ENCODE measurements around the gene SORCS2.
A peak's percentile ranks its signal among the peaks of the same experiment; 100 is the strongest.

The SORCS2 gene

DNA sequence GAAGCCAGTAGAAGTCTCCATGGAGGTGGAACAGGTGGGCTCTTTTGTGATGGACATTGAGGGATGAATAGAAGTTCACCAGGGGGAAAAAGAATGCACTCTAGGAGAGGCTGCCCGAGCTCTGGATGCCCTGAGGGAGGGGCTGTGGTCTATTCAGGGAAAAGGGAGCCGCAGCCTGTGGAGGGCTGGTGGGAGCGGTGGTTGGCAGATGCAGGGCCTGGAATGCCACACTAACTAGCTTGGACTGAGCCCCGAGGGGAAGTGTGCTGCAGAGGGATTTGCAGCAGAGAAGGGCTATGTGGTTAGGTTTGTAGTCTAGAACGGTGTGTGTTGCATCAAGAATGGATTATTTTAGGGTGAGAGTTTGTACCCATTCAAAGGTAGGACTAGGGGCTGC is 271.9 kb downstream of the SORCS2 start:
- DNase-seq = no peak

- no peak for DNase-seq
These were observed 272.7 kb downstream of the SORCS2 start for GRCh38 chr4:7465017-7465416.

DNA sequence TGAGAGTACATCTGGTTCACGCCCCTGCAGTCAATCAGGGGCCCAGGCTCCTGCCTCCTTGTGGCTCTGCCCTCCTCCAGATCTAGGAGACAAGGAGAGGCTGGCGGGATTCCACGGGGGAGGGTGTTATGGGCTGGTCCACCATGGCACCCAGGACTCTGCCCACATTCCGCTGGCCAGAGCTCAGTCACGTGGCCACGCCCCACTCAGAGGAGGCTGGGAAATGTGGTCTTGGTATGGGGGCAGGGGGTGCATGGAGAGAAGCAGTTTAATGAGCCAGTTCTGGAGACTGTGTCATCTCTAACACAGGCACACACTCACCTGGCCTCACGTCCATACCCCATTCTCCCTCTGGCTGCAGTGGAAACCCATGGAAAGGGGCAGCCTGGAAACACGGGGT is 273.9 kb downstream of the SORCS2 start:
- DNase-seq = no peak

DNA sequence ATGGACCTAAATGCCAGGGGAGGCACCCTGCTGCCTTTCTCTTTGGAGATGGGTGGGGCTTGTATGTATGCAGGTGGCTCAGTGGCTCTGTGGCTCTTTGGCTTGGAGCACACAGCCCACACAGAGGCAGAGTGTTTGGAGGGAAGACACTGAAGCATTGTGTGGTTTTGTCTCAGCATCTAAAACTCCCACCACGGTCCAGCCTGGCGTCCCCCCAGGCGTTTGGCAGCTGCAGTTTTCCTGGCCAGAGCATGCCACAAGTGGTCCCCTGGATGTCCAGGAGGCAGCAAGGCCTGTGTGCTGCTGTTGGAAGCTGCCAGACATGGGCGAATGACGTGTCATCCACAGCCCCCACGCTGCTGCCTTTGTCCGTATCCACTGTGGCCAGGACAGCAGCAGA is 274.6 kb downstream of the SORCS2 start:
- DNase-seq = no peak

- no peak for DNase-seq
These were observed 275.1 kb downstream of the SORCS2 start for GRCh38 chr4:7467471-7467870.

GRCh38 chr4:7469023-7469422 is 276.7 kb downstream of the SORCS2 start:
- DNase-seq = no peak

- no peak for DNase-seq
These were observed 277.8 kb downstream of the SORCS2 start for GRCh38 chr4:7470111-7470510.

DNA sequence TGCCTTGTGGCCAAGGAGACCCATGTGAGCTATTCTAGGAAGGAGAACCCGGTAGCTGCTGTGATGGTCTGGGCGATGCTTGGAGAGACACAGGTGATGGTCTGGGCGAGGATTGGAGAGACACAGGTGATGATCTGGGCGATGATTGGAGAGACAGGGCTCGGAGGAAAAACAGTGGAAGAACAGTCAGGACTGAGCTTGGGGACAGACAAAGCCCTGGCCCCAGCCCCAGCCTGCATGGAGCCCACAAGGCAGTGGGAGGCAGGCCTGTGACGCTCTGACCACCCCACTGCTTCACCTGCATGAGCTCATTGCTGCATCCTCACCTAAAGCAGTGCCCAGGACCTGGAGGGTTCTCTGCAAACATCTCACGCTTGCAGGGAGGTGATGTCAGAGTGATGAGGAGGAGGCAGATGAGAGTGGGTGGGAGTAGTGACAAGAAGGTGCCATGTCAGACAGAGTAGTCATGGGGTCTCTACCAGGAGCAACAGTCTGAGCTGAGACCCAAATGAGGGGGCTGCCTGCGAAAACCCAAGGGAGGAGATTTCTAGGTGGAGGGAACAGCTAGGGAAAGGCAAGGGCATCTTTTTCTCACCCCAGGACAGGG is 278.3 kb downstream of the SORCS2 start:
- no peak for DNase-seq

DNA sequence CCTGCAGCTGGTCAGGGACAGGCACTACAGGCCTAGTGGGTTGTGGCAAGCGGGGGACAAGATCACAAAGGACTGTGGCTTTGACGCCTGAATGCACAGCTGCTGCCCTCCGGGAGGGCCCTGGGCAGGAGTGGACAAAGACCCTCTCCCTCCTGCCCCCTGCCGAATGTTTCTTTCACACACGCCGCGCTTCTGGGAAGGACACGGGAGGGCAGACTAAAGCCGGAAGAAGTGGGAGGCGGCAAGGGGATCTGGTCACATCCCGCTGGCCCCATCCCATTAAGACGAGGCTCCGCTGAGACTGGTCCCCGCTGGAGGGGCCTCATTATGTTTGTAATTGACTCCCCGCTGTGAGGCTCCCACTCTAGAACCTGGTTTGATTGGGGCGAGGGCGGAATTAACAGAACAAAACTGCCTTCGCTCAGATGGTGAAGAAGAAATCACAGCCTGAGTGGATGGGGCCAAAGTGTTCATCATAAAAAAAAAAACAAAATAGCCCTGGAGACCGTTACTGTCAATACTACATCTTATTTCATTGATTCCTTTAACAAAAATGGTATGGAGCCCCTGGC is 280.2 kb downstream of the SORCS2 start:
- DNase-seq = no peak

DNA sequence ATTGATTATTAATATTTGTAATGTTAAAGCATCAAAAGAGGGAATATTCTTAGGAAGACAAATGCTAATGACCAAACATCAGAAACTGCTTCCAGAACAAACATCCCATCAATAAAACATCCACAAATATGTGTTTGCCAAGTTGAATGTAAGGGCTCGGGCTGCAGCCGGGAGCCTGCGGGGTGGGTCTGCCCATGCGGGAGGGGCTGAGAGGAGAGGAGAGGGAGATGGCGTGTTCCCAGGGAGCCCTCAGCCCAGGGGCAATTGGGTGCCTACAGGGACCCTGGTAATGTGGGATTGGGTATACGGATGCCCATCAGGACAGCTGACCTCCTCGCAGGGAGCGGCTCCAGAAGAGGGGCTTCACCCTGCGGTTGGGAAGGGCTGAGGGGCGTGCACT is 280.7 kb downstream of the SORCS2 start:
- no peak for DNase-seq

DNA sequence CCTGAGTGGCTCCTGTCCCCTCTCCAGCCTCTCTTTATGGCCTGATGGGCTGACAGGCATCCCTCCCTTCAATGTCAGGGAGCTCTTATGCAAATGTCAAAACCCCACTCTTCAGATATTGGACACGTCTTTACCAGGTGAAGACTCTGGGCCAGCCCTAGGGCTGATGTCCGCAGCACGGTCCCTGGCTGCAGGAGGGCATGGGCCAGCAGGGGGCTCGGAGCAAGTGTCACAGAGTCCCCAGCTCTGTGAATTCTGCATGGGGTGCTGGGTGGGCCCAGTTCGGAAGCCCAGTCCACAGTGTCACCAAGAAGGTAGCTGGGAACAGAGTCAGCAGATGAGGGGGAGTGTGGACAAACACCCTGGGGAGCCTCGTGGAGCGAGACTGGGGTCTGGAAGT is 282.0 kb downstream of the SORCS2 start:
- DNase-seq = no peak

DNA sequence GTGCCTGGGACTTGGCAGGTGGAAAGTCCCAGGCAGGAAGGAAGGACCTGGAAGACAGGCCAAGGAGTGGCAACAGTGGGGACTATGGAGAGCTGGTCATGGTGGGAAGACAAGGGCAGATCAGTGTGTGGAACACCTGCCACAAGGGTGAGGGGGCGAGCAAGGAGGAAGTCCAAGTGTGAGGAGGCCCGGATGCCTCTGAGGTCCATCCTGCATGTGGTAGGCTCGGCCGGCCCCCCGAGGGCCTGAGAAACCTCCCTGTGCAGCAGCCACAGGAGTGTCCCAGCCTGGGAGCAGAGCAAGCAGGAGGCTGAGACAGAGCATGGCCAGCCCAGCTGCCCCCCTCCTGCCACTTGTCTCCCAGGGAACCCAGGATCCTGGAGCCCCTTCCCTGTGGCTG is 282.9 kb downstream of the SORCS2 start:
- no peak for DNase-seq

DNA sequence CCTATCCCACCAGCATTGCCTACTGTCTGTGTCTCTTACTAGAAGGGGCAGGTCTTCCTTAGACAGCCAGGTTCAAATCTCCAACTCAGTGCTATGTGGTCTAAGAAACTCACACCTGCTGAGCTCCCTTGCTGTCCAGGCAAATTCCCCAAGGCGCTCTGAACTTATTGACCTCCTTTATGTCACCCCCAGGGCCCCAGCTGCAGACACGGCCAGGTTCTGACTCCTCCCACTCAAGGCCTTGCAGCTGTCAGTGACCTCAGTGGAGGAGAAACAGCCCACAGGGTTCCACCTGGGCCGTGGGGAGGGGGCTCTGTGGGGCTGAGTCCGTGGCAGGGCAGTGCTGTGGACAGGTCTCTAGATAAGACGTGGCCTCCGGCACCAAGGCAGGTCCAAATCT is 284.5 kb downstream of the SORCS2 start:
- peak; percentile 50 for DNase-seq

DNA sequence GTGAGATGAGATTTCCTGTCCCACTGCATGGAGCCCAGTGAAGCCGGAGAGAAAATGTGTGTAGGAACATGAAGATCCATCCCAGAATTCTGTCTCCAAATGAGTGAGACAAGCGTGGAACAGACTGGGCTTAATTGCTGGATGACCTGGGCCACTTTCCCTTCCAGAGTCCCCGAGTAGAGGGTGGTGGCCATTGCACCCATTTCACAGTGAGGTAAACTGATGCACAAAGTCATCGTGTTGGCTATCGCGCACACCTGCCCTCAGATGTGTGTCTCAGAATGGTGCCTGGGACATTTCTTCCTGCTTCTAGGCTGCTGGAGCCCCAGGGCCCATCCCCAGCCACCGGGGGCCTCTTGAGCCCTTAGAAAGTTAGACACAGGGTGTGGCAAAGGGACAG is 285.4 kb downstream of the SORCS2 start:
- no peak for DNase-seq

- DNase-seq = no peak
These were observed 286.3 kb downstream of the SORCS2 start for GRCh38 chr4:7478665-7479064.

GRCh38 chr4:7480423-7480822 is 288.1 kb downstream of the SORCS2 start:
- peak; percentile 7 for DNase-seq

DNA sequence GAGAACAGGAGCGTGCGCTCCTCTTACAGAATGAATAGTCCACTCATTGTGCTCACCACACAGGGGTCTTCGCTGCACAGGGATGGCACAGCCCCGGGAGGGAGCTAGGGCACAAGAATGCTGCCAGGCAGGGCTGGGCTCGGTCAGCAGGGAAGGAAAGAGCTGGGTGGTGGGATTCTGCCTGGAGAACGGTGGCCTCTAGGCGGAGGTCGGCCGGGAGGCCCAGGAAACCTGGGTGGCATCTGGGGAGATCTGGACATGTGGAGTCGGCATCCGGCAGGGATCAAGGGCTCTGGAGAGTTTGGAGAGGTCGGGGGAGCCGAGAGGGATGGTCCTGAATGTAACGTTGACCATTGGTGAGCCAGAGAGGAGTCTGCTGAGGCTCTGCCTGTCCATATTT is 288.9 kb downstream of the SORCS2 start:
- no peak for DNase-seq

- DNase-seq = no peak
These were observed 292.8 kb downstream of the SORCS2 start for GRCh38 chr4:7485096-7485495.

DNA sequence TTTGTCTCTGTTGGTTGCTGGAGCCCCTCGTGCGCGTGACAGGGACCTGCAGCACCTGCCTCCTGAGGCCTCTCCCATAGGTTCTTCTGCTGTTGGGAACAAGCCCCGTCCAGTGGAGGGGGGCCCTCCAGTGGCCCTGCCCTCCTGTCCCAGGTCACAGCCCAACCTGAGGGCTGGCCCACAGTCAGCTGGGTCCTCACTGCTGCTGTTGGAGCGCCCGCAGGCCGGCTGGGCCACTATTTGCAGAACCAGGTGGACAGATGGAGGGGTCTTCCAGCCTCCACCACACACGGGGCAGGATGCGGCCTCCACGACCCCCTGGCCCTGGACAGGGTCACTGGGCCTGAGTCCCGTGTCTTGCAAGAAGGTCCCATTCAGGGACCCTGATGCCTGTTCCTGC is 293.8 kb downstream of the SORCS2 start:
- DNase-seq = no peak

GRCh38 chr4:7487502-7487901 is 295.2 kb downstream of the SORCS2 start:
- DNase-seq = no peak

- DNase-seq = no peak
These were observed 295.8 kb downstream of the SORCS2 start for GRCh38 chr4:7487998-7488671.

DNA sequence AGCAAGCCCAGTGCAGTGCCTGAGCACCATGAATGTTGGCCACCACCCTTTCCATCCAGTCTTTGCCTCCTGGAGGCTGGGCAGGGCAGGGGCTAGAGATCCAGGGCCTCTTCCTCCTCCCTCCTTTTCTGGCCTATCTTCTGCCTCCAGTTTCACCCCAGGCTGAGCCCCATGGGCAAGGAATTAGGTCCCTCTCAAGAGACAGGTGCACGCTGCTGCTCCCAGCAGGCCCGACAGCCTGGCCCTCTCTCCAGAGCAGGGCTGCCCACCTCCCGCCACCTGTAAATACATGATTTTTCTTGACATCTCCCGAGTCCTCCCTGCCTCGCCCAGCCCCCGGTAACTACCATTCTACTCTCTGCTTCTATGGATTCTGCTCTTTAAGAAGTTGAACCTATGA is 299.6 kb downstream of the SORCS2 start:
- no peak for DNase-seq

- DNase-seq = no peak
These were observed 306.3 kb downstream of the SORCS2 start for GRCh38 chr4:7498446-7499200.

GRCh38 chr4:7499661-7500060 is 307.3 kb downstream of the SORCS2 start:
- no peak for DNase-seq
